HG03439 (cell line): ENCODE results near the gene TMEM45A.

Experiments
- ATAC-seq: cut with Tn5 transposase; IDR thresholded peaks from one replicate; pipeline ENCODE4 v1.9.1; 2021; ENCODE audit warnings: mild to moderate bottlenecking, moderate library complexity; ENCODE audit not compliant: unreplicated experiment

Gene TMEM45A

DNA sequence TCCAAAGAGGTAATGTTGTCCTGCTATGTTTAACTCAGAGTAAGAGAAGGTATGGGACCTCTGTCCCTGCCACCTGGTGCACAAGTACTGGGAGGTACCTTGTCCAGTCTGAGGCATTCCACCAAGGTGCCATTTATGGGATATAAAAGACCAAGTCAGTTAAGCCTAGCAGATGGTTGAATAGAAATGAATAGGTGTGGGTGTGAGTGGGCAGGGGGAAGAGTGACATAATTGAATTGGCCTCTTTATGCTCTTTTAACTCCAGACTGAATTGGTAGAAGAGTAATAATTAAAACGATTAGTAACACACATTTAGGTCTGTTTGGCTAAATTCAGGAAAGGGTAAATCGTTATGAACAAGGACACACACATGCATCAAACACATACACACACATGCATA lies 117.5 kb downstream of the TMEM45A start:
- ATAC-seq, result no peak

DNA sequence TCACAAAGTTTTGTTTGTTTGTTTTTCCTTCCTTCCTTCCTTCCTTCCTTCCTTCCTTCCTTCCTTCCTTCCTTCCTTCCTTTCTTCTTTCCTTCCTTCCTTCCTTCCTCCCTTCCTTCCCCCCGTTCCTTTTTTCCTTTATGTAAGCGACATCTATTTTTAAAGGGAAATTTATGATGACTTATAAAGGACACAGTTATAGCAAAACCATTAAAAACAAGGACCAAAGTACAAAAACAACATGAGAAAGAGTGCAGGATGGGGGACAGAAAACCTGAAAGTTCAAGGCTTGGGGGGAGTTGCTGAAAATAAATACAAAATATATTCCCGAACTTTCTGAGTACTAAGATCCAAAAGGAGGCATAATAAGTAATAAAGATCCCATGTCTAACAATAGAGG lies 118.8 kb downstream of the TMEM45A start:
- no peak for ATAC-seq

DNA sequence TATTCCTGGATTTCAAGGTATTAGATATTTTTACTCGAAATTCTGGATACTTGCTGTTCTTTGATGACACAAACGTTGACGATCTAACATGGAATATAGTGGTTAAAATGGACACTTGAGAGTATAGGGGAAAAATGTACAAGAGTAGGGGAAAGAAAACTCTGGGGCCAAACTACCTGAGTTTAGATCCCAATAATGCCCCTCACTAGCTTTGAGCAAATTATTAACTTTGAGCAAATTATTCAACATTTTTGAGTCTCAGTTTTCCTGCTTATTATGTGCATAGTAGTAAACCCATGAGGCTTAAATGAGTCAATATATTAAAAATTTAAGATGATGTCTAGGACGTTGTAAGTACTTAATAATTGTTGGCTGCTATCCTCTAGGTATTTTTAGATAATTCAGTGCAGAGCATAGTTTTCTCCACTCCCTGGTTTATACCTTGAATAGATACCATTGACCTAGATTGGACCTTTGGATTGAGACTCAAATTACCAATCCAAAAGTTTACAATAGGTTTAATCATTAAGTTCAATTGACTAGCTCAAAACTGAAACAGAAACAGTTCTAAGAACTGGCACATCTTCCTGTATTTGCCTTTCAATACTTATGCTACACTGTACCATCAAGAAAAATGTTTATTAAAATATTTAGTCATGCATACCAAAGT lies 121.4 kb downstream of the TMEM45A start:
- ATAC-seq, result no peak

DNA sequence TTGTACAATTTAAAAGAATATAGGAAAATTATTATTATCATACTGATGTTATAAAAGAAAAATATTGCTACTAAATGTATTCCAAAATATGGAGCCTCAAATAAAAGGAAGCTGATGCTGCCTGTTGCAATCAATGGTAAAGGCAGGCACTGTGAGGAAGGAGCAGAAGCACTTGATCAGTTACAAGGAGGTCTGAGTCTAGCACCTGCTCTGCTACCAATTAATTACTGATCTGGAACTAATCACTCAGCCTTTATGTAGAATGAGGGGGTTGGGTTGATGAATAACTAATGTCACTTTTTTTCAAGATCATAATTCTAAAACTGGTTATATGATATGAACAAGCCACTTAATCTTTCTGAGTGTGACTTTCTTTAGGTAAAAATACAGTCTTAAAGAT lies 122.5 kb downstream of the TMEM45A start:
- no peak for ATAC-seq

DNA sequence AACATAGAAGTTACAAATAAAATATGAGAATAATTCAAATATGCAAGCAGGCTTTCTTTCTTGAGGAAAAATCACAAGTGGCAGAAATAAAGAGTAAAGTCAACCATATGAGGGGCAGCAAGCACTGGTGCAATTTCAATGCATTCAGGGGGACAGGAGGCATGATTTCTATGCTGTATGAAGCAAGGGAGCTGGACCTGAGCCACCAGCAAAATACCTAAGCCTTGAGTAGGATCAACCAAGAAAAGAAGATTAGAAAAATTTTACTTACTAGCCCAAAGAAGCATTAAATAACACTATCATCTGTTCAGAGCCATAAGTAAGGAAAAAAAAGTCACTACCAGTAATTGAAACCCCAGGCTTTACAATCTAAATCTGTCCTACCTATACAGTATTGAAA lies 123.3 kb downstream of the TMEM45A start:
- no peak for ATAC-seq

DNA sequence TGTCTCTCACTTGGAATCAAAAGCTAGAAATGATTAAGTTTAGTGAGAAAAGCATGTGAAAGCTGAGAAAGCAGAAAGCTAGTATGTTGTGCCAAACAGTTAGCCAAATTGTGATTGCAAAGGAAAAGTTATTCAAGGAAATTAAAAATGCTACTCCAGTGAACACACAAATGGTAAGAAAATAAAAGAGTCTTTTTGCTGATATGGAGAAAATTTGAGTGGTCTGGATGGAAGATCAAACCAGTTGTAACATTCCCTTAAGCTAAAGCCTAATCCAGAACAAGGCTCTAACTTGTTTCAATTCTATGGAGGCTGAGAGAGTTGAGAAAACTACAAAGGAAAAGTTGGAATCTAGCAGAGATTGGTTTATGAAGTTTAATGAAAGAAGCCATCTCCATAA lies 128.8 kb downstream of the TMEM45A start:
- no peak for ATAC-seq
